ENCODE results near the gene OXA1L.
"Not testable (repeated sequence)": the region's sequence is repeated elsewhere in the genome, so short reads cannot be mapped to it uniquely, and the experiment has no call there.

The OXA1L gene

GRCh38 chr14:22769369-22769768, 2.9 kb downstream of the OXA1L start:
- no peak for DNase-seq (ENCODE audit: low spot score)

GRCh38 chr14:22770481-22771187, 4.1 kb downstream of the OXA1L start:
- DNase-seq (ENCODE audit: low spot score) = no peak

GRCh38 chr14:22772725-22773124, 6.2 kb downstream of the OXA1L start:
- DNase-seq (ENCODE audit: low spot score) = no peak

DNA sequence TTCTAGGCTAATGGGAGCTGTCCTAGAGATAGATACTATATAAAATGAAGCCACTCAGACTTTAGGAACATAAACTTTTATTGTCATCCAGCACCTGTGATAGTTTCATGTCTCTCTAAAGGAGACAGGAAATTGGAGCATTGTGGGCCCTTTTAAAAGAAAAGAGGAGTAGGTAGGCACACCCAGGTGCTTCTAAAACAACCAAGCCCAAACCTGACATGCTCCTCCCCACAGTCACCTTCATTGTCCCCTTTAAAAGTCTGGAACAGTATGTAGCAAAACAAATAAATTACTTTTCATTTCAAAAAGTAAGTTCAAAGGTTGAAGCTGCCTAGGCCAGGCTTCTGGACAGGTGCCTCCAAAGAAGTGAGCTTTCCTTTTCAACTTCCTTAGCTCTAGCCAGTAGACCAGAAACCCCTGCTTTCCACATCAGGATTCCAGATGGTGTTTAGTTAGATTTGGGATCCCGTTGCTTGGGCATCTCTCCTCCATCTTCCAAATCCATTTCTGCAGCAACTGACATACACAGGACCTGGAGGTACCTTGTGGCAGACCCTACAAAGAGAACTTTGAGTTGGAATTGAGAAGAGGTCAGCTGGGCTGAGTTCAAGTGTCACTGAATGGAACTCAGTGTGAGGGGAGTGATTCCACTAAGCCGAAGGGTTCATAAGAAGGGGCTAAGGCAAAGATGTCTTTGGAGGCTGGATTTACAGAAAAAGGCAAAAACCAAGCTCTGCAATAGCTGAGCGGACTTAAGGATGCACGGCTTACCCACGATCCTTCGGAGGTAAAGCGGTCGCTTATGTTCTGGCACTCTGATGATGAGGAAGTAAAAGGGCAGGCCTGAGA, 6.9 kb downstream of the OXA1L start:
- no peak for DNase-seq (ENCODE audit: low spot score)

GRCh38 chr14:22774011-22774706, 7.7 kb downstream of the OXA1L start:
- DNase-seq (ENCODE audit: low spot score) = no peak

- no peak for DNase-seq (ENCODE audit: low spot score)
Measured at GRCh38 chr14:22776215-22776614, 9.7 kb downstream of the OXA1L start.

- not testable (repeated sequence) for DNase-seq (ENCODE audit: low spot score)
Measured at GRCh38 chr14:22776849-22777248, 10.4 kb downstream of the OXA1L start.

- DNase-seq (ENCODE audit: low spot score) = no peak
Measured at GRCh38 chr14:22778084-22778483, 11.6 kb downstream of the OXA1L start.

GRCh38 chr14:22780105-22780679, 13.7 kb downstream of the OXA1L start:
- no peak for DNase-seq (ENCODE audit: low spot score)

GRCh38 chr14:22780941-22781300, 14.4 kb downstream of the OXA1L start:
- DNase-seq (ENCODE audit: low spot score) = no peak

DNA sequence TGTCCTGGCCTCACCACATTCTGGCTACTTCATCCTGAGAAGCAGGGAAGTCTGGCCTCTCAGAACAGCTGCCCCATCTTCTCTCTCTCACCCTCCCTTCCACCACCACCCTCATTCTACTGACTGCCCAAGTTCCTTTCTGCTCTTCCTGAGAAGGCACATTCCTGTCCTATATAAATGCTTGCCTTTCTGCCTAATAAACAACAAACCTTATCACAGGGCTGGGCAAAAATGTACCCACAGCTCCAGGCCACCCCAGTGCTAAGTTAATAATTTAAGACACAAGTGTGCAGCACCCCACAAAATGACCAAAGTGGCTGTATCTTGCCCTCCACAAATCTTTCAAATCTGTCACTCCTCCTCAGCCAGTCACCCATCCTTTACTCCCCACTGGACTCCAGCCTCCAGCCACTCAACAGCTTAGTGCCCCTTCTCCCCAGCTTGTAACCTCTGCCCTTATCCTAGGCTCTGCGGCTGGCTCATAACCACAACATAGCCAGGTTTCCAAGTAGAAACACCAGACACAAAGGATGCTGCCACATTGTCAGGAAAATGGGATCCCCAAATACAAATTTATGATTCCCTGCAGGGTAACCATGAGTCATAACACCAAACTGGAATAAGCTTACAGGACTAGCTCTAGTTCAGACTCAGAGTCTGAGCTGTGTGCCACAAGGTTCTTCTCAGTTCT, 15.0 kb downstream of the OXA1L start:
- DNase-seq (ENCODE audit: low spot score) = no peak

- DNase-seq (ENCODE audit: low spot score) = no peak
Measured at GRCh38 chr14:22786685-22787084, 20.2 kb downstream of the OXA1L start.

GRCh38 chr14:22791301-22791700, 24.8 kb downstream of the OXA1L start:
- DNase-seq (ENCODE audit: low spot score) = no peak

- DNase-seq (ENCODE audit: low spot score) = no peak
Measured at GRCh38 chr14:22792158-22792557, 25.7 kb downstream of the OXA1L start.

- not testable (repeated sequence) for DNase-seq (ENCODE audit: low spot score)
Measured at GRCh38 chr14:22793550-22793949, 27.1 kb downstream of the OXA1L start.

DNA sequence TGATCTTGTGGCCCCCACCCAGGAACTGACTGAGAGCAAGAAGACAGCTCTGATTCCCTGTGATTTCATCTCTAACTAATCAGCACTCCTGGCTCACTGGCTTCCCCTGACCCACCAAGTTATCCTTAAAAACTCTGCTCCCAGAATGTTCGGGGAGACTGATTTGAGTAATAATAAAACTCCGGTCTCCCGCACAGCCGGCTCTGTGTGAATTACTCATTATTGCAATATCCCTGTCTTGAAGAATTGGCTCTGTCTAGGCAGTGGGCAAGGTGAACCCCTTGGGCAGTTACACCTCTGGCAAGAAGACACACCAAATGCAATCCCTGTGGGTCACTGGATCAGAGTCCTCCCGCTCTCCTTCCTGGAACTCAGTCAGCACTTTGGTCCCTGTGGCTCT, 27.5 kb downstream of the OXA1L start:
- DNase-seq (ENCODE audit: low spot score) = no peak

DNA sequence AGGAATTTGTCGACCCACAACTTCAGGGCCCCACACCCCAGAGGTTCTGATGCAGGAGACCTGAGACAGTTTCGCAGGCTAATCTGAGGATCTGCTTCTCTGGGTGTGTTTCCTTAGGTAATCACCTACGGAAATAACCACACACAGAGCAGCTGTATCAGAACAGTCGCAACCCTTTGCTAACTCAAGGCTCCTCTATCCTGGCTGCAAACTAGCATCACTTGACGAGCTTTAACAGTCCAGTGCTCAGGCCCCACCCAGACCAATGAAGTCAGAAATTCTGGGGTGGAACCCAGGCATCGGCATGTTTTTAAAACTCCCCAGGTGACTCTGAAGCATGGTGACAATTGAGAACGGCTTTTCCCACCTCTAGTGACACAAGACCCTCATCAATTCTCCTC, 28.1 kb downstream of the OXA1L start:
- no peak for DNase-seq (ENCODE audit: low spot score)

DNA sequence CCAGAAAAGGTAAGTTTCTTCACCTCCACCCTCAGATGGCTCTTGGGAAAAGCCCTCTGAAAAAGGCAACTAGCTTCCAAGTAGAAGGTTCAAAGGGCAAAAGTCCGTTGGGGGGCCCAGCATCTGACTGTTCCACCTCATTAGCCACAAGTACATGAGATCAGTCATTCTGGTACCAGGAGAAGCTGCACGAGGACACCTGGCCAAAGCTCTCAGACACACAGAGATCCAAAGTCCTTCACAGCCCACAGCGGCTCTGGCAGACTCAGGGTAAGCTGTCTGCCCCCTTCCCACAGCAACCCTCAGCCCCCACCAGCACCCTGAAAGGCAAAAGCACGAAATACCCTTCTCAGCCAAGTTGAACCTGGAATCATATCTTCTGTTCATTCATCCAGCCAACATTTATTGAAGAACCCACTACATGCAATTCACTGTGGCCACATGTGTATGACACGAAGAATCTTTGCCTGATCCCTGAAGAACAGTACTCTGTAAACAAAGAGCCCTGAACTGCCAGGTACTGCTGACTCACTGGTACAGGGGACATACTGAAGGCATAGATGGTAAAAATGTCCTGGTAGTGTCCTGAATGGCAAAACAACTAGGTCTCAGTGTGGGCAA, 29.7 kb downstream of the OXA1L start:
- DNase-seq (ENCODE audit: low spot score) = no peak

GRCh38 chr14:22797017-22797917, 30.8 kb downstream of the OXA1L start:
- no peak for DNase-seq (ENCODE audit: low spot score)

DNA sequence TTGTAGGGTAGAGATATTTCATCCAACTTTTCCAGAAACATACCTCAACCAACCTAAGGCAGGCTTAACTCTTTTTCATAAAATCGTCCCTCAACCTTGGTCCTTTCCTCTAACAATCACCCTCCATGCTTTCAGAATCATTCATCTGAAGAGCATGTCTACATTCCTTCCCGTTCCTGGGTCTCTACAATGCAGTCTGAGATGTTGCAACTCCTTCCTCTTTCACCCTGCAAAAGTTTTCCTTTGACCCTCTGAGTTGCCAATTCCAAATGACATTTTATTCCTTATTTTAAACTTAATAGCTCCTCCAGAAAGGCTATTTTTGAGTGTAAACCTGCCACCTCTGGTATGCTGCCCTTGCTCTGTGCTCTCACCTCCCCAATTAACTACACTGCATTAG, 32.0 kb downstream of the OXA1L start:
- DNase-seq (ENCODE audit: low spot score) = no peak
